GM19468 (cell line): Measurements from ENCODE around the gene SLC48A1.

Experiments used
- ATAC-seq: cut with Tn5 transposase; IDR thresholded peaks from one replicate; pipeline ENCODE4 v1.9.1; 2021; ENCODE audit warnings: mild to moderate bottlenecking, moderate library complexity, moderate number of reproducible peaks; ENCODE audit not compliant: unreplicated experiment; ENCODE audit errors: extremely low read depth

SLC48A1 gene

DNA sequence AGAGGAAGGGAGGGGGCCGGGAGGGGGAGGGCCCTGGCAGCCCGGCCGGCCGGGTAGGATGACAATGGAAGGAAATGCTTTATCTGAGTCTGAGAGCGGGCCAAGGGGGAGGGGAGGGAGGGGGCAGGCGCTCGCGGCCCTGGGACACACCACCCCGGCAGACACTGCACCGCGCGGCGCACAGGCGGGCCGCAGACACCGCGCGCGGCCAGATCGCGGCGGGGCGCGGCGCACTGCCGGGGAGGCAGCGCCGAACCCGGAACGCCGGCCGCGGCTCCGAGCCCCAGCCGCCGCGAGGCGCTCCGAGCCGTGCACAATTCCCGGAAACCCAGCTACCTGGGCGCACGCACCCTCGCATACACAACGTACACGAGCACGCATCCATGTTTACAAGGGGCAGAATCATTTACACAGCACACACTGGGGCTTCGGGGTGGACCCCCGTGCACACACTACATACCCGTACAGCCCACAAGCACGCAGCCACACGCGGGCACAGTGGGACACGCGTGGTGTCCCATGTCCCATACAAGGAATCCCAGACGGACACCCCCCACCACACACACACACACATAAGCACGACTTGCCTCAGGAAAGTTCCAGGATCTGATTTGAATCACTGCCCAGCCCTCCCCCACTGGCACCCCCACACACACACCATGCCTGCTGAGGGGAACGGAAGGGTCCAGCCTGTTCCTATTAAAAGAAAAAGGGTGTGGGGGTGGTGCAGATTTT, 47.0 kb downstream of the SLC48A1 start, which contains the start of gene HDAC7:
TSS of gene HDAC7 (minus strand) at position 8 of the 735 bp plus-strand sequence. CDS start 118 bp downstream, outside the sequence.
- ATAC-seq, result no peak

- ATAC-seq, result no peak
Measured at GRCh38 chr12:47820631-47821345, 47.8 kb downstream of the SLC48A1 start.

- ATAC-seq, result no peak
Measured at GRCh38 chr12:47821346-47821706, 48.3 kb downstream of the SLC48A1 start.

DNA sequence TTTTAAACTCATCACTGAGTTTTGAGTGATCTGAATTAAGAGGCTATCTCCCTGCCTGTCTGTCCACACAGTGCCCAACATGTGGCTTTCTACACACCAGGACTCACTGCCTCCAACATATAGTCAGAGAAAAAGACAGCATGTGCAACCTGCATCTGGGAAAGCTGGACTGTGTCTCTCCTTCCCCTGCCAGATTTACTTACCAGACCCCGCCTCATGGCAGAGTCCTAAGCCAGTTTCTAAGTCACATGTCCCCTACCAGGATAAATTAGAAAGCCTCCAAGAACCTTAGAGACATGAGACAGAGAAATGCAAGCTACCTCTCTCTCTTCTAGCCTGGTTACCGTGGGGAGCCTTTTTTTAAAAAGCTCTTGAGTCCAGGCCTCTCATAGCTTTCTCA, 49.4 kb downstream of the SLC48A1 start:
- ATAC-seq, result no peak

DNA sequence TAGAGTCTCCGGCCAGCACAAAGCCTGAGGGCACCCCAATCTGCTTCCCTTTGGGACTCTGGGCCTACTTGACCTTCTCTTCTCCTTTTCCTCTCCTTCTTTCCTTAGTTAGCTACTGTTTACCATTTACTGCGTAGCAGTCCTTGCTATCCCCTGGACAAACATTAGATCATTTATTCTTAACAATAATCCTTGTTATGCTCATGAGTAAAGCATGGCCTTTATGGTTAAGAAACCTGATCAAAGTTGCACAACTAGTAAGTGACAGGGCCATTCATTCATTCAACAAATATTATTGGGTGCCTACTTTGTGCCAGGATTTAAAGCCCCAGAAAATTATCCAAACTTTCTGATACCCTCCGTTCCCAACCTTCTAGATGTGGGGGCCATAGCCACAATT, 49.8 kb downstream of the SLC48A1 start:
- no peak for ATAC-seq

GRCh38 chr12:47823422-47824086, 50.5 kb downstream of the SLC48A1 start:
- no peak for ATAC-seq

DNA sequence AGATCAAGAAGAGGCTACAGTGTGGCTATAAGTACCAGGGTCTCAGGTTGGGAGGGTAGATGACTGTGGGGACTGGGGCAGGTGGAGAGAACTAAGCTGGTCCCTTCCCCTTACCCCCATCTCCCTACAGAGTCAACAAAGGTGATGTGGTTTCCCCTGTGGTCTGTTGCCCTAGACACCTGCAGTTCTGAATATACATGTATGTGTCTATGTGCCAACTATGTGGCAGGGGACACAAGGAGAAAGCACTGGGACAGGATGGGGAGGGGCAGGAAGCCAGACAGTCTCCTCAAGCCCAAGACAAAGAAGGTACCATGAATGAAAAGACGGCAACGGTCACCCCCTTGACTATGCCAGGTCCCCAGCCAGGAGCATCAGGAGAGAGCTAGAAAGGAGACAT, 51.2 kb downstream of the SLC48A1 start:
- no peak for ATAC-seq

GRCh38 chr12:47824635-47825034, 51.6 kb downstream of the SLC48A1 start:
- ATAC-seq, result no peak

DNA sequence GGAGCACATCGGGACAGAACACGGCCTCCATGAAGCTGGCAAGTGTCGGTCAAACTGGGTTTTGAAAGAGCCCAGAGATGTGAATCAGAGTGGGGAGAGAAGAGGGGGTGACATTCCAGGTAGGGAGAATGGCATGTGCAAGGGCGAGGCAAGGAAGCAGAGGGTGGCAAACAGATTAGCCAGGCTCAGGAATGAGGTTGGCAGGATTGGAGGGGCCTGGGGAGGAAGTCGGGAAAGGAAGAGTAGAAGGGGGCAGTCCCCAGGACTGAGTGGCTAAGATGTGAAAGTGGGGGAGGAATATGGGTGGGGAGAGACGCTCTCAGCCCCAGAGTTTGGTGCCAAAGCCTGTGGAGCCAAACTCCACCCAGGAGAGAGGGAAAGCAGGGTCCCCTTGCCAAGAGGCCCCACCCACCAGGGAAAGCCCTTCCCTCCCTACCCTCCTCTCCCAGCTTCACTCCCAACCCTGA, 52.2 kb downstream of the SLC48A1 start:
- no peak for ATAC-seq

GRCh38 chr12:47828008-47828975, 55.3 kb downstream of the SLC48A1 start:
- ATAC-seq, result no peak

DNA sequence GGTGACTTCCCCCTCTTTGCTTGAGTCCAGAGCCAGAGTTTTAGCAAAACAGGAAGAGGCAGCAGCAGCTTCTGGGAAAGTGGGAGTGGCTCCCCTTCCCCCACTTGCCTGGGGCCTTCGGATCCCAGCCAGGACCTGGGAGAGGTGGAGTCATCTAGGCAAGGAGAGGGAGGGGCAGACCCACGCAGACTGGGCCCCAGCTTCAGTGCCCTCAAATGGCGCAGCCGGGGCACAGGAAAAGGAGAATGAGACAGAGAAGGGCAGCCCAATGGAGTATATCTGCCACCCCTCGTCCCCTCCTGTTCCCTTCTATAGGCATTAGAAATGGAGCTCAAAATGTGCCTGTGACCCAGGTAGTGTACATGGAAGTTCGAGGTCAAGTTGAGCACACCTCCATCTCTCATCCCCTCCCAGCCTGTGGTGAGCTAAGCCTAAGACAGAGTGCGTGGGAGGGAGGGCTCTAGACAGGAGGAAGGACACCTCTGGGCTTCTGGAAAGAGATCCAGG, 56.0 kb downstream of the SLC48A1 start:
- no peak for ATAC-seq

DNA sequence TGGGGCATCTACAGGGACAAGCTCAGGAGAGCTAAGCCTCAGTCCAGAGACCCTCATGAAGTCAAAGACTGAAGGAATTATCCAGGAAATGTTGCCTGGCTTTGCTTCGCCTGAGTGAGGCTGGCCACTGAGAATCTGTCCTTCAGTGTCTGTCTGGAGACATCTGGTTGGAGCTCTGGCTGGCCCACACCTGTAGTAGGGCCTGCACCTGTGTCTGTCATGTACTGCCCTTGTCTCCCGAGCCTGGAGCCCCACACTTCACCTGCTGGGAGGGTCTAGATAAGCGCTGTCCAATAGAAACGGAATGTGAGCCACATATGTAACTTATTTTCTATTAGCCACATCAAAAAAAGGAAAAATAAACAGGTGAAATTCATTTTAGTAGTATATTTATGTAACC, 56.5 kb downstream of the SLC48A1 start:
- no peak for ATAC-seq
